Measurements from ENCODE around the gene GTF2E1.

The GTF2E1 gene

GRCh38 chr3:120824613-120825012, 82.1 kb downstream of the GTF2E1 start:
- no peak overlapping the region for H3K4me3 ChIP-seq (ENCODE audit: low read depth, low read length)
- in situ Hi-C loops (cut with HindIII; ENCODE audit: low sequenced_read_pairs) = no loop called here
- no peak for DNase-seq (ENCODE audit: low read depth, low spot score)
- no peak for TF ChIP-seq CTCF (IDR thresholded peaks at IDR 0.05; ENCODE audit: low read depth, low read length)

GRCh38 chr3:120828796-120829195, 86.3 kb downstream of the GTF2E1 start:
- no peak for TF ChIP-seq CTCF (IDR thresholded peaks at IDR 0.05; ENCODE audit: low read depth, low read length)
- no peak for DNase-seq (ENCODE audit: low read depth, low spot score)
- no peak overlapping the region for H3K4me3 ChIP-seq (ENCODE audit: low read depth, low read length)
- in situ Hi-C loops (cut with HindIII; ENCODE audit: low sequenced_read_pairs) = no loop called here

- no peak for TF ChIP-seq CTCF (IDR thresholded peaks at IDR 0.05; ENCODE audit: low read depth, low read length)
- in situ Hi-C loops (cut with HindIII; ENCODE audit: low sequenced_read_pairs) = no loop called here
- no peak overlapping the region for H3K4me3 ChIP-seq (ENCODE audit: low read depth, low read length)
- DNase-seq (ENCODE audit: low read depth, low spot score) = no peak
Measured at GRCh38 chr3:120831066-120831465, 88.5 kb downstream of the GTF2E1 start.
